HG02981 (cell line): ENCODE measurements around the gene ESPNL.

ENCODE experiments used
- ATAC-seq: cut with Tn5 transposase; IDR thresholded peaks from one replicate; pipeline ENCODE4 v1.9.1; 2021; ENCODE audit warnings: mild to moderate bottlenecking, moderate library complexity; ENCODE audit not compliant: unreplicated experiment

Gene ESPNL

GRCh38 chr2:238097988-238098871 lies 1.9 kb upstream of the ESPNL start:
- ATAC-seq, result peak; percentile 63

- ATAC-seq, result peak; percentile 6
These were observed 1.0 kb upstream of the ESPNL start for GRCh38 chr2:238098901-238099713.

DNA sequence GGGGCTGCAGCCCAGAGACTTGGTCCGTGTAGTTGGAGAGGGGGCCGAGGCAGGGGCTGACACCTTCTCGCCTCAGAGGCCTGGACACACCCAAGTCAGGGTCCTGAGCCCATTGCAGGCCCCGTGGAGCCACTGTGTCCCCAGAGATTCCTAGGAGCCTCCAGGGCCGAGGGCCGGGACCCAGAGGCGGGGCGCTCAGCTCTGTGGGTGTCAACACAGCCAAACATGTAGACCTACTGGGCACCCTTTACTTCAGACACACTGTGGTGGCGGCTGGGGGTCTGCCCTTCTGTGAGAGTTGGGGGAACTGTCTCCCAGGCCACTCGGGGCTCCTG lies 459 bp upstream of the ESPNL start:
- no peak for ATAC-seq

- no peak for ATAC-seq
These were observed 956 bp downstream of the ESPNL start for GRCh38 chr2:238100821-238101771.

GRCh38 chr2:238101891-238102841 lies 2.0 kb downstream of the ESPNL start:
- ATAC-seq, result no peak

GRCh38 chr2:238102865-238103264 lies 2.7 kb downstream of the ESPNL start:
- no peak for ATAC-seq

- no peak for ATAC-seq
These were observed 3.5 kb downstream of the ESPNL start for GRCh38 chr2:238103465-238104225.

DNA sequence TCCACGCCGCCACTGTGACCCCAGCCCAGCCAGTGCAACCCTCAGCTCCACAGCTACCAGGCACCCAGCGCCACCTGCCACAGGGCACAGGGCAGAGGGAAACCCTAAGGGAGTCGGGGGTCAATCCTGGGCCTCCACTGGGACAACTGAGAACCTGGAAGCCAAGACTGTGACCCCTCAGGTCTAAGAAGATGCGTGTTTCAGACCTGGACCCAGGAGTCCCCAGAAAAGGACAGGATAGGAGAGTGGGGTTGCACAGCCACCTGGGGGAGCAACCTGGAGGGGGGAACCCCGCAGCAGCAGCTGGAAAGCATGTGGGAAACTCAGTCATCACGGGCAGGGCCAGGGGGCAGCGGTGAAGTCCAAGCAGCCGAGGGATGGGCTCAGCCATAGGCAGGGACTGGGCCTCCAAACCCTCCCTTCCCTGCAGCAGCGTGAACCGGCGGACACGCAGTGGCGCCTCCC lies 4.1 kb downstream of the ESPNL start:
- ATAC-seq, result no peak

DNA sequence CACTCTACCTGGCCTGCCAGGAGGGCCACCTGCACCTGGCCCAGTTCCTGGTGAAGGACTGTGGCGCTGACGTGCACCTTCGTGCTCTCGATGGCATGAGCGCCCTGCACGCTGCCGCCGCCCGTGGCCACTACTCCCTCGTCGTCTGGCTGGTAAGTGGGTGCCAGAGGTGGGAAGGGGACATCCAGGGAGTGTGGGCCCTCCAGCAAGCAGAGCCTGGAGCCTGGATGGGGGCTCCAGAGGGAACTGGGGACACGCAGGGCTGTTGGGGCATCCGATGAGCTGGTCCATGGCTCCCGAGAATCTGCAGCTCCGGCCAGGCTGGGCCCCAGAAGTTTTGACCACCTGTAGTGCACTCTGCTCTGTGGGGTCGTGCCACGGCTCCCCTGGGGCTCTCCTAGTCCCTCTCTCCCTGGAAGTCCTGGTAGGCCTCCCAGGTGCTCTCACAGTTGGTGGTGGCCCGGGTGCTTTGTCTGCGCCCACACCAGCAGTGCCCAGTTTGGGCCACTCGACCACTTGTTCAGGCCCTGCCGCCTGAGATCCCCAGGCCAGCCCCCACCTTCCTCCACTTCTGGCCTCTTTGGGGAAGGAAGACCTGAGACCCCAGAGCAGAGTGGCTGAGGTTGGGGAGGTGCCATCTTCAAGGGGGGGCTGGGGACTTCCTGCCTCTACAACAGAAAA lies 4.7 kb downstream of the ESPNL start:
- no peak for ATAC-seq

DNA sequence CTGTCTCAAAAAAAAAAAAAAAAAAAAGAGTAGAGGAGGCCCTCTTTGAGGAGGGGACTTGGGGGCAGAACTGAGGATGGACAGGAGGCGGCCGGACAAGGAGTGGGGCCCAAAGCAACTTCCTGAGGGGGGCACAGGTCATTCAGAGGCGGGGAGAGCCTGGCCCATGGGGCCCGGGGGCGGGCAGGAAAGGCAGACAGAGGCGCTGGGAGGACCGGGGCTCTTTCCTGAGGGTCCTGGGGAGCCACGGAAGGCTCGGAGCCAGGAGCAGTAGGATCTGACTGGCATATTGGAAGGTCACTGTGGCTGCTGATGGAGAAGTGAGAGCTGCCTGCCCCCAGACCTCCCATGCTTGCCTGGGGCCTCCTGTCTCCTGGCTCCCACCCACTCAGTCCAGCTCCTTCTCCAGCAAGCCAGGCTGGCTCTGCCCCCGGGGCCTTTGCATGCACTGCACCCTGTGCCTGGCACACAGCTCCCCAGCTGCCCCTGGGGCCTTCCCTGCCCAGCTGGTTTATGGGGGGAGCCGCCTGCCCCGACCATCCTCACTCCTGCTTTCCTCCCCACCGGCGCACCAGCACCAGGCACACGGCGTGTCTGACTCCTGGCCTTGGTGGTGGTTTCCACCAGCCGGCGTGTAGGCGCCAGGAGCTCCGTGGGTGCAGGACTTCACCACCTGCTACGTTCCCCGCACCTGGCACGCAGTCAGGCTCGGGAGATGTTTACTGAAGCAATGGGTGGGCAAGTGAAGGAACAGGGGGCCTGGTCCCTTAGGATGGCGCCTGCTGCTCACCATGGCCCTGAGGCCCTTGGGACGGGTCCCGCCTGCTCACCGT lies 5.6 kb downstream of the ESPNL start:
- no peak for ATAC-seq

- ATAC-seq, result no peak
These were observed 6.2 kb downstream of the ESPNL start for GRCh38 chr2:238106339-238106697.

- ATAC-seq, result peak; percentile 23
These were observed 6.8 kb downstream of the ESPNL start for GRCh38 chr2:238106698-238107524.

GRCh38 chr2:238107525-238108422 lies 7.6 kb downstream of the ESPNL start:
- peak; percentile 71 for ATAC-seq

DNA sequence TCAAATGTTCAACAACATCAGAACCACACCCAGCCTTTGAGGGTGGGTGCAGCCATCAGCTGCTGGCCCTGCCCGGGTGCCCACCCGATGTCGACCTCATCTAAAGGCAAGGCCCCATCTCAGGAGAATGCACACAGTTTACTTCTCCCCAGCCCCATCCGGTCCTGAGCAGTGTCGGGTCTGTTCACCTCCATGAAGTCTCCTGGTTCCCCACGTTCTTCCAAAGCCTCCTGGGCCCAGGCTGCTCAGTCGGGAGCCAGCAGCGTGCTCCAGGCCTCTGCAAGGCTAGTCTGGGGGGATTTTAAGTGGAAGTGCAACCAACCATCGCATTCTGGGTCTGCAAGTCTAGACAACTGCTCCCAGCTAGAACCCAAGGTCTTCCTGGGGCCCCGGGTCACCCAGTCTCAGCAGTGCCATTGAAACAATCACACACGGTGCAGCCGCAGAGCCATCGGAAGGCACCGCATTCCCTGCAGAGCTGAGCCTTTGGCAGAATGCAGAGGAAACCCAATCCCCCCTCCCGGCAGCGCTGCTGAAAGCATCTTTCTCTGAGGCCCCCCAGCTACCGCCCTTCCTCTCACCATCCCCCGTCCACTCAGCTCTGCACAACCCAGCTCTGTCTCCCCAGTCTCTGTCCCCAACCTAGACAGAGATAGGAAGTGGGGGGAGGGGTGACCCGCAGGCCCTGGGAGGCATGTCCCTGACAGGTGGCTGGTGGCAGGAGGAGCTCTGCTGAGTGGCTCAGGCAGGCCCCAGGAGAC lies 8.5 kb downstream of the ESPNL start:
- ATAC-seq, result peak; percentile 57

DNA sequence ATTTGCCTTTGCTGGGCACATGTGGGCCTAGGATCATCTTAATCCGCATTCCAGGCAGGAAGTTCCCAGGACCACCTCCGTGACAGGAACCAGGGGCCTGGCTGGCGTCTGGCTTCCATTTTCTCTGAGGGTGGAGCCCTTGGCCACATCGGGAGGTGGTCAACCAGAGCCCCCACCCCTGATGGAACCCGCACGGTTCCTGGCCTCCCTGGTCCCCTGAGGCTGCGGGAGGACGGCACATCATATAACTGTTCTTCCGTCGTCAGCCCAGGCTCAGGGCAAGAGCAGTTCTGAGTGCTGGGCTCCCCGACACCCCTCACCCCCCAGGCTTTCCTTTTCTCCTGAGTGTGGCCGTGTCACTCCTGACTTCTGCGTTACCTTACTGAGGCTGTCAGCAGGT lies 13.5 kb downstream of the ESPNL start:
- no peak for ATAC-seq
